ENCODE results near the gene TPMT.

The TPMT gene

GRCh38 chr6:18100296-18100695 is 54.6 kb downstream of the TPMT start:
- TF ChIP-seq, protein P1, sequence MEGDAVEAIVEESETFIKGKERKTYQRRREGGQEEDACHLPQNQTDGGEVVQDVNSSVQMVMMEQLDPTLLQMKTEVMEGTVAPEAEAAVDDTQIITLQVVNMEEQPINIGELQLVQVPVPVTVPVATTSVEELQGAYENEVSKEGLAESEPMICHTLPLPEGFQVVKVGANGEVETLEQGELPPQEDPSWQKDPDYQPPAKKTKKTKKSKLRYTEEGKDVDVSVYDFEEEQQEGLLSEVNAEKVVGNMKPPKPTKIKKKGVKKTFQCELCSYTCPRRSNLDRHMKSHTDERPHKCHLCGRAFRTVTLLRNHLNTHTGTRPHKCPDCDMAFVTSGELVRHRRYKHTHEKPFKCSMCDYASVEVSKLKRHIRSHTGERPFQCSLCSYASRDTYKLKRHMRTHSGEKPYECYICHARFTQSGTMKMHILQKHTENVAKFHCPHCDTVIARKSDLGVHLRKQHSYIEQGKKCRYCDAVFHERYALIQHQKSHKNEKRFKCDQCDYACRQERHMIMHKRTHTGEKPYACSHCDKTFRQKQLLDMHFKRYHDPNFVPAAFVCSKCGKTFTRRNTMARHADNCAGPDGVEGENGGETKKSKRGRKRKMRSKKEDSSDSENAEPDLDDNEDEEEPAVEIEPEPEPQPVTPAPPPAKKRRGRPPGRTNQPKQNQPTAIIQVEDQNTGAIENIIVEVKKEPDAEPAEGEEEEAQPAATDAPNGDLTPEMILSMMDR (IDR thresholded peaks at IDR 0.05) = no peak
- DNase-seq (ENCODE audit: low spot score) = no peak

GRCh38 chr6:18099511-18099910 is 55.4 kb downstream of the TPMT start:
- TF ChIP-seq, protein P1 (IDR thresholded peaks at IDR 0.05) = no peak
- Histone ChIP-seq H3K4me3 (no peak overlapping the region), H3K27ac (no peak overlapping the region)
- DNase-seq (ENCODE audit: low spot score) = no peak

More at GRCh38 chr6:18100296-18100695, 54.6 kb downstream of the TPMT start:
- no peak overlapping the region for H3K4me3 ChIP-seq
- H3K27ac ChIP-seq = no peak overlapping the region

- no peak overlapping the region for H3K27ac ChIP-seq
- DNase-seq (ENCODE audit: low spot score) = no peak
- TF ChIP-seq, protein P1 (IDR thresholded peaks at IDR 0.05) = no peak
- no peak overlapping the region for H3K4me3 ChIP-seq
Observed at GRCh38 chr6:18096423-18096822, 58.5 kb downstream of the TPMT start.

GRCh38 chr6:18091382-18091781 is 63.5 kb downstream of the TPMT start:
- no peak overlapping the region for H3K27ac ChIP-seq
- TF ChIP-seq, protein P1 (IDR thresholded peaks at IDR 0.05) = no peak
- DNase-seq (ENCODE audit: low spot score) = no peak
- H3K4me3 ChIP-seq = no peak overlapping the region

GRCh38 chr6:18090349-18090786 is 64.5 kb downstream of the TPMT start:
- Histone ChIP-seq H3K4me3 (no peak overlapping the region), H3K27ac (no peak overlapping the region)
- TF ChIP-seq, protein P1 (IDR thresholded peaks at IDR 0.05) = no peak
- DNase-seq (ENCODE audit: low spot score) = no peak

GRCh38 chr6:18088419-18089296 is 66.2 kb downstream of the TPMT start:
- Histone ChIP-seq H3K4me3 (no peak overlapping the region), H3K27ac (no peak overlapping the region)
- TF ChIP-seq, protein P1 (IDR thresholded peaks at IDR 0.05) = no peak
- DNase-seq (ENCODE audit: low spot score) = no peak

All from coronary artery (tissue), 2 donors.